ENCODE data around the gene PIWIL1.

The PIWIL1 gene

GRCh38 chr12:130366159-130366558 lies 28.5 kb downstream of the PIWIL1 start:
- no peak for DNase-seq (ENCODE audit: low spot score)
- Histone ChIP-seq H3K4me3 (ENCODE audit: severe bottlenecking) (no peak overlapping the region), H3K9me3 (ENCODE audit: severe bottlenecking) (no peaks in the 10 kb centered on the region), H3K4me1 (ENCODE audit: insufficient read depth, poor library complexity, severe bottlenecking) (no peaks in the 10 kb centered on the region), H3K36me3 (ENCODE audit: low read depth) (no peaks in the 10 kb centered on the region), H3K27me3 (ENCODE audit: insufficient read depth, poor library complexity, severe bottlenecking) (no peaks in the 10 kb centered on the region), H3K27ac (ENCODE audit: poor library complexity, severe bottlenecking) (no peak overlapping the region)
- no peak for TF ChIP-seq CTCF (IDR thresholded peaks at IDR 0.05; ENCODE audit: poor library complexity, severe bottlenecking)
- ATAC-seq (ENCODE audit: low read depth), result no peak

GRCh38 chr12:130367003-130367402 lies 29.3 kb downstream of the PIWIL1 start:
- Histone ChIP-seq H3K36me3 (ENCODE audit: low read depth) (no peaks in the 10 kb centered on the region), H3K9me3 (ENCODE audit: severe bottlenecking) (no peaks in the 10 kb centered on the region), H3K4me1 (ENCODE audit: insufficient read depth, poor library complexity, severe bottlenecking) (no peaks in the 10 kb centered on the region), H3K4me3 (ENCODE audit: severe bottlenecking) (no peak overlapping the region), H3K27me3 (ENCODE audit: insufficient read depth, poor library complexity, severe bottlenecking) (no peaks in the 10 kb centered on the region), H3K27ac (ENCODE audit: poor library complexity, severe bottlenecking) (no peak overlapping the region)
- no peak for TF ChIP-seq CTCF (IDR thresholded peaks at IDR 0.05; ENCODE audit: poor library complexity, severe bottlenecking)
- DNase-seq (ENCODE audit: low spot score), result no peak
- ATAC-seq (ENCODE audit: low read depth), result no peak

- Histone ChIP-seq H3K4me1 (ENCODE audit: insufficient read depth, poor library complexity, severe bottlenecking) (no peaks in the 10 kb centered on the region), H3K9me3 (ENCODE audit: severe bottlenecking) (no peaks in the 10 kb centered on the region), H3K36me3 (ENCODE audit: low read depth) (no peaks in the 10 kb centered on the region), H3K27me3 (ENCODE audit: insufficient read depth, poor library complexity, severe bottlenecking) (no peaks in the 10 kb centered on the region), H3K27ac (ENCODE audit: poor library complexity, severe bottlenecking) (no peak overlapping the region), H3K4me3 (ENCODE audit: severe bottlenecking) (no peak overlapping the region)
- TF ChIP-seq CTCF (IDR thresholded peaks at IDR 0.05; ENCODE audit: poor library complexity, severe bottlenecking), result no peak
- DNase-seq (ENCODE audit: low spot score) (no peak), ATAC-seq (ENCODE audit: low read depth) (no peak)
These were observed 29.8 kb downstream of the PIWIL1 start for GRCh38 chr12:130367523-130367922.

- Histone ChIP-seq H3K36me3 (ENCODE audit: low read depth) (no peaks in the 10 kb centered on the region), H3K27ac (ENCODE audit: poor library complexity, severe bottlenecking) (no peak overlapping the region), H3K27me3 (ENCODE audit: insufficient read depth, poor library complexity, severe bottlenecking) (no peaks in the 10 kb centered on the region), H3K4me1 (ENCODE audit: insufficient read depth, poor library complexity, severe bottlenecking) (no peaks in the 10 kb centered on the region), H3K4me3 (ENCODE audit: severe bottlenecking) (no peak overlapping the region), H3K9me3 (ENCODE audit: severe bottlenecking) (no peaks in the 10 kb centered on the region)
- no peak for TF ChIP-seq CTCF (IDR thresholded peaks at IDR 0.05; ENCODE audit: poor library complexity, severe bottlenecking)
- DNase-seq (ENCODE audit: low spot score) (no peak), ATAC-seq (ENCODE audit: low read depth) (no peak)
These were observed 32.1 kb downstream of the PIWIL1 start for GRCh38 chr12:130369816-130370215.

- H3K4me1 ChIP-seq (ENCODE audit: insufficient read depth, poor library complexity, severe bottlenecking), result no peaks in the 10 kb centered on the region
- no peak overlapping the region for H3K27ac ChIP-seq (ENCODE audit: poor library complexity, severe bottlenecking)
- no peaks in the 10 kb centered on the region for H3K27me3 ChIP-seq (ENCODE audit: insufficient read depth, poor library complexity, severe bottlenecking)
- H3K36me3 ChIP-seq (ENCODE audit: low read depth), result no peaks in the 10 kb centered on the region
- H3K9me3 ChIP-seq (ENCODE audit: severe bottlenecking), result no peaks in the 10 kb centered on the region
- DNase-seq (ENCODE audit: low spot score) (no peak), ATAC-seq (ENCODE audit: low read depth) (no peak)
- TF ChIP-seq CTCF (IDR thresholded peaks at IDR 0.05; ENCODE audit: poor library complexity, severe bottlenecking), result no peak
- H3K4me3 ChIP-seq (ENCODE audit: severe bottlenecking), result no peak overlapping the region
These were observed 33.6 kb downstream of the PIWIL1 start for GRCh38 chr12:130371296-130371695.

Measured in RWPE2 (cell line).